Fibroblast of lung (primary cell): ENCODE measurements around the gene PCDHB2. TPM values are rescaled to one million over a fixed set of nuclear protein-coding genes. Genes with fewer than 3 reads are reported as not detected.

ENCODE experiments used
- DNase-seq, 2 donors: peaks; one replicate each; pipeline versions ENCODE4 v3.0.0 to v3.0.0-alpha.2; 2010; ENCODE audit warnings: low read depth in 2 of 2
- H2AFZ ChIP-seq: 2 replicates; pipeline ENCODE4 v1.5.1; 2012; ENCODE audit warnings: low read length, control low read depth, inconsistent platforms
- H3K27ac ChIP-seq: 2 replicates; pipeline ENCODE4 v1.5.1; 2011; ENCODE audit warnings: low read length, control low read depth; ENCODE audit not compliant: insufficient read depth
- H3K27me3 ChIP-seq: 2 replicates; pipeline ENCODE4 v1.5.1; 2011; ENCODE audit warnings: mild to moderate bottlenecking, low read length; ENCODE audit not compliant: control insufficient read depth, insufficient read depth
- H3K36me3 ChIP-seq: 2 replicates; pipeline ENCODE4 v1.5.1; 2011; ENCODE audit warnings: low read length; ENCODE audit not compliant: control insufficient read depth, insufficient read depth
- H3K4me1 ChIP-seq: 2 replicates; pipeline ENCODE4 v1.5.1; 2011; ENCODE audit warnings: low read length; ENCODE audit not compliant: control insufficient read depth, insufficient read depth; ENCODE audit errors: extremely low read depth
- H3K4me2 ChIP-seq: 2 replicates; pipeline ENCODE4 v1.5.1; 2011; ENCODE audit warnings: low read length, control low read depth; ENCODE audit not compliant: insufficient read depth; ENCODE audit errors: extremely low read depth
- H3K4me3 ChIP-seq, 4 experiments: fragments of 200-600 bp in 1 of 4; sonication (generic) in 1 of 4; replicated peaks in 1 of 4; 2 replicates each; pipeline ENCODE4 v1.5.1; 2011 to 2016; ENCODE audit warnings: low read length in 4 of 4, low read depth in 3 of 4, mild to moderate bottlenecking in 3 of 4, control low read depth in 2 of 4, inconsistent platforms in 1 of 4, mixed read lengths in 1 of 4; ENCODE audit not compliant: insufficient read depth in 1 of 4; ENCODE audit errors: control extremely low read depth in 1 of 4
- H3K79me2 ChIP-seq: 2 replicates; pipeline ENCODE4 v1.5.1; 2012; ENCODE audit warnings: mild to moderate bottlenecking, low read length, inconsistent platforms; ENCODE audit not compliant: control insufficient read depth, insufficient read depth
- H3K9ac ChIP-seq: 2 replicates; pipeline ENCODE4 v1.5.1; 2011; ENCODE audit warnings: mild to moderate bottlenecking, low read length, control low read depth; ENCODE audit not compliant: insufficient read depth
- H3K9me3 ChIP-seq: 2 replicates; pipeline ENCODE4 v1.5.1; 2012; ENCODE audit warnings: low read depth, low read length; ENCODE audit not compliant: control insufficient read depth, insufficient read depth
- H4K20me1 ChIP-seq: 2 replicates; pipeline ENCODE4 v1.5.1; 2011; ENCODE audit warnings: low read length; ENCODE audit not compliant: control insufficient read depth, insufficient read depth; ENCODE audit errors: extremely low read depth
- EZH2 ChIP-seq: IDR thresholded peaks from 2 replicates; pipeline ENCODE4 v1.5.1; 2012; ENCODE audit warnings: low read length, control low read depth, mild to moderate bottlenecking; ENCODE audit errors: missing control alignments
- polyA minus RNA-seq: library from RNA; depleted of rRNA, polyadenylated mRNA; stranded (reverse); fragments of >200 nt; gene quantifications from 2 replicates; pipeline ENCODE4 v1.2.3, GENCODE V29; 2011; ENCODE audit warnings: low replicate concordance
- polyA plus RNA-seq, 2 donors: library from polyadenylated mRNA; depleted of rRNA in 1 of 2; stranded (reverse) in 1 of 2; unstranded in 1 of 2; fragments of >200 nt; gene quantifications; 2 replicates each; pipeline ENCODE4 v1.2.1, GENCODE V29; 2011 to 2012; ENCODE audit warnings: missing spikeins in 1 of 2
- total RNA-seq: library from RNA; depleted of rRNA; stranded (reverse); fragments of >200 nt; gene quantifications from 2 replicates; pipeline ENCODE4 v1.2.1, GENCODE V29; 2014
- TF ChIP-seq, protein P1 (sequence below), 2 donors: IDR thresholded peaks in 1 of 2; conservative IDR thresholded peaks in 1 of 2; 1 replicate in 1 of 2; 2 replicates in 1 of 2; pipeline ENCODE4 v1.5.1; 2011 to 2012; ENCODE audit warnings: low read length in 2 of 2, control low read depth in 1 of 2, inconsistent platforms in 1 of 2, low read depth in 1 of 2, mild to moderate bottlenecking in 1 of 2

PCDHB2 gene
- 1.8 and 4.6 TPM in 2 replicates for total RNA-seq
- 0.91 and 3.1 TPM in 2 replicates for polyA plus RNA-seq
- 0.88 and 2.9 TPM in 2 replicates for polyA plus RNA-seq (2012)
- 0.19 and 10.2 TPM in 2 replicates for polyA minus RNA-seq

- Histone ChIP-seq H4K20me1 (no peaks in the 10 kb centered on the region), H3K4me3 (peak within 1 kb of the TSS in 2 of 4 experiments; percentile 54), H2AFZ (no peak within 1 kb of the TSS), H3K36me3 (no peaks in the 10 kb centered on the region), H3K9me3 (no peaks in the 10 kb centered on the region), H3K79me2 (no peaks in the 10 kb centered on the region), H3K4me1 (no peaks in the 10 kb centered on the region), H3K9ac (no peak within 1 kb of the TSS), H3K4me2 (no peak within 1 kb of the TSS), H3K27ac (no peak within 1 kb of the TSS), H3K27me3 (no peaks in the 10 kb centered on the region)
- DNase-seq, result peak; percentile 23 to 56
- TF ChIP-seq EZH2, result no peak
- TF ChIP-seq, protein P1, sequence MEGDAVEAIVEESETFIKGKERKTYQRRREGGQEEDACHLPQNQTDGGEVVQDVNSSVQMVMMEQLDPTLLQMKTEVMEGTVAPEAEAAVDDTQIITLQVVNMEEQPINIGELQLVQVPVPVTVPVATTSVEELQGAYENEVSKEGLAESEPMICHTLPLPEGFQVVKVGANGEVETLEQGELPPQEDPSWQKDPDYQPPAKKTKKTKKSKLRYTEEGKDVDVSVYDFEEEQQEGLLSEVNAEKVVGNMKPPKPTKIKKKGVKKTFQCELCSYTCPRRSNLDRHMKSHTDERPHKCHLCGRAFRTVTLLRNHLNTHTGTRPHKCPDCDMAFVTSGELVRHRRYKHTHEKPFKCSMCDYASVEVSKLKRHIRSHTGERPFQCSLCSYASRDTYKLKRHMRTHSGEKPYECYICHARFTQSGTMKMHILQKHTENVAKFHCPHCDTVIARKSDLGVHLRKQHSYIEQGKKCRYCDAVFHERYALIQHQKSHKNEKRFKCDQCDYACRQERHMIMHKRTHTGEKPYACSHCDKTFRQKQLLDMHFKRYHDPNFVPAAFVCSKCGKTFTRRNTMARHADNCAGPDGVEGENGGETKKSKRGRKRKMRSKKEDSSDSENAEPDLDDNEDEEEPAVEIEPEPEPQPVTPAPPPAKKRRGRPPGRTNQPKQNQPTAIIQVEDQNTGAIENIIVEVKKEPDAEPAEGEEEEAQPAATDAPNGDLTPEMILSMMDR (conservative IDR thresholded peaks at IDR 0.05 in 1 of 2, IDR thresholded peaks at IDR 0.05 in 1 of 2; ENCODE audit: low read depth in 1 of 2, low read length in 2 of 2), result peak in 1 of 2 donors; percentile 25
Observed at GRCh38 chr5:141094481-141095262, at the start of gene PCDHB2. Gene PCDHB2, plus strand, starts transcription at chr5:141094615. Its CDS starts 176 bp downstream, at chr5:141094791.

GRCh38 chr5:141050622-141051520 is 43.5 kb upstream of the PCDHB2 start, which contains the start of gene PCDHB1:
Gene PCDHB1, plus strand, starts transcription at chr5:141051374. Its CDS starts 97 bp downstream, at chr5:141051471.
- Histone ChIP-seq H3K27ac (no peak within 1 kb of the TSS), H2AFZ (no peak within 1 kb of the TSS), H3K36me3 (no peaks in the 10 kb centered on the region), H3K9me3 (no peaks in the 10 kb centered on the region), H3K79me2 (no peaks in the 10 kb centered on the region), H4K20me1 (no peaks in the 10 kb centered on the region), H3K4me3 (peak within 1 kb of the TSS in 3 of 4 experiments; percentile 4 to 44 (median 32)), H3K9ac (no peak within 1 kb of the TSS), H3K4me1 (no peaks in the 10 kb centered on the region), H3K4me2 (peak within 1 kb of the TSS; percentile 3), H3K27me3 (no peaks in the 10 kb centered on the region)
- DNase-seq, result no peak
- no peak for TF ChIP-seq EZH2
- TF ChIP-seq, protein P1 (conservative IDR thresholded peaks at IDR 0.05 in 1 of 2, IDR thresholded peaks at IDR 0.05 in 1 of 2; ENCODE audit: low read depth in 1 of 2, low read length in 2 of 2), result no peak

DNA sequence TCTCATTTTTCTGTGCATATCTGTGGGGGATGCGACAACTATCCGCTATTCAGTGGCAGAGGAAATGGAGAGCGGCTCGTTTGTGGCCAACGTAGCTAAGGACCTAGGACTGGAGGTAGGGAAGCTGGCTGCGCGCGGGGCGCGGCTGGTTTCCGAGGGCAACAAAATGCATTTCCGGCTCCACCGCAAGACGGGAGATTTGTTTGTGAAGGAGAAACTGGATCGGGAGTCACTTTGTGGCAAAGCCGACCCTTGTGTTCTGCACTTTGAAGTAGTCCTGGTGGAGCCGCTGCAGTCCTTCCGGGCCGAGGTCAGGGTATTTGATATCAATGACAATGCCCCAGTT is 42.9 kb upstream of the PCDHB2 start:
- Histone ChIP-seq H3K4me1 (no peaks in the 10 kb centered on the region), H3K36me3 (no peaks in the 10 kb centered on the region), H3K4me3 (peak overlapping the region in 3 of 4 experiments; percentile 4 to 44 (median 32)), H3K79me2 (no peaks in the 10 kb centered on the region), H3K9me3 (no peaks in the 10 kb centered on the region), H3K27me3 (no peaks in the 10 kb centered on the region), H3K9ac (no peak overlapping the region), H3K27ac (no peak overlapping the region), H3K4me2 (peak overlapping the region; percentile 3), H2AFZ (no peak overlapping the region), H4K20me1 (no peaks in the 10 kb centered on the region)
- no peak for DNase-seq
- no peak for TF ChIP-seq EZH2
- TF ChIP-seq, protein P1 (conservative IDR thresholded peaks at IDR 0.05 in 1 of 2, IDR thresholded peaks at IDR 0.05 in 1 of 2; ENCODE audit: low read depth in 1 of 2, low read length in 2 of 2), result no peak
